AG04449 (cell line): ENCODE data around the gene GET4.

Experiments used
- CTCF ChIA-PET: fragments of 350-600 bp; formaldehyde crosslinking; extraction: SDS; loops from one replicate; lab custom pipeline; 2021; ENCODE audit warnings: antibody characterized with exemption; lab: Yijun Ruan, JAX
- POLR2A ChIA-PET: fragments of 400-600, 350-600 bp; formaldehyde crosslinking; extraction: SDS; loops from one replicate; lab custom pipeline; 2020; ENCODE audit warnings: antibody characterized with exemption, inconsistent platforms; lab: Yijun Ruan, JAX
- DNase-seq: peaks from one replicate; pipeline ENCODE4 v3.0.0-alpha.2; 2010; ENCODE audit warnings: low read depth, low spot score
- H3K4me3 ChIP-seq: 2 replicates; pipeline ENCODE4 v1.5.1; 2011; ENCODE audit warnings: low read depth, mild to moderate bottlenecking, control low read depth, low read length
- CTCF ChIP-seq: IDR thresholded peaks from one replicate; pipeline ENCODE4 v1.5.1; 2011; ENCODE audit warnings: mild to moderate bottlenecking, moderate library complexity, low read length, control low read depth, inconsistent platforms; ENCODE audit not compliant: insufficient read depth; ENCODE audit errors: missing control alignments

The GET4 gene

GRCh38 chr7:891291-891690, 14.9 kb downstream of the GET4 start:
- H3K4me3 ChIP-seq: no peak overlapping the region
- DNase-seq: no peak
- CTCF ChIA-PET: no interaction called here
- no peak for TF ChIP-seq CTCF
- POLR2A ChIA-PET: interaction anchor here (1.2 kb wide), 1 partner anchor 10 kb away, joined by 6 read pairs; no protein-coding TSS in a partner anchor

- ChIA-PET CTCF (no interaction called here), POLR2A (interaction anchor here (1.2 kb wide), 1 partner anchor 9 kb away, joined by 6 read pairs; no protein-coding TSS in a partner anchor)
- H3K4me3 ChIP-seq: no peak overlapping the region
- no peak for DNase-seq
- TF ChIP-seq CTCF: no peak
These were observed 15.5 kb downstream of the GET4 start for GRCh38 chr7:891805-892204.

GRCh38 chr7:892648-893593, 16.6 kb downstream of the GET4 start:
- CTCF ChIA-PET: interaction anchor here (0.9 kb wide), 1 partner anchor 10 kb away, joined by 3 read pairs; no protein-coding TSS in a partner anchor
- no peak for TF ChIP-seq CTCF
- POLR2A ChIA-PET: no interaction called here
- H3K4me3 ChIP-seq: no peak overlapping the region
- no peak for DNase-seq

GRCh38 chr7:893686-894085, 17.3 kb downstream of the GET4 start:
- no peak for TF ChIP-seq CTCF
- H3K4me3 ChIP-seq: no peak overlapping the region
- ChIA-PET CTCF (interaction anchor here (0.9 kb wide), 1 partner anchor 10 kb away, joined by 3 read pairs; no protein-coding TSS in a partner anchor), POLR2A (no interaction called here)
- DNase-seq: no peak

- DNase-seq: no peak
- no peak for TF ChIP-seq CTCF
- H3K4me3 ChIP-seq: no peak overlapping the region
- POLR2A ChIA-PET: no interaction called here
- CTCF ChIA-PET: interaction anchor here (0.9 kb wide), 1 partner anchor 11 kb away, joined by 3 read pairs; no protein-coding TSS in a partner anchor
These were observed 18.0 kb downstream of the GET4 start for GRCh38 chr7:894164-894867.
